Measurements from ENCODE around the gene ODF4.
"Not testable (repeated sequence)": the region's sequence is repeated elsewhere in the genome, so short reads cannot be mapped to it uniquely, and the experiment has no call there.

The ODF4 gene

DNA sequence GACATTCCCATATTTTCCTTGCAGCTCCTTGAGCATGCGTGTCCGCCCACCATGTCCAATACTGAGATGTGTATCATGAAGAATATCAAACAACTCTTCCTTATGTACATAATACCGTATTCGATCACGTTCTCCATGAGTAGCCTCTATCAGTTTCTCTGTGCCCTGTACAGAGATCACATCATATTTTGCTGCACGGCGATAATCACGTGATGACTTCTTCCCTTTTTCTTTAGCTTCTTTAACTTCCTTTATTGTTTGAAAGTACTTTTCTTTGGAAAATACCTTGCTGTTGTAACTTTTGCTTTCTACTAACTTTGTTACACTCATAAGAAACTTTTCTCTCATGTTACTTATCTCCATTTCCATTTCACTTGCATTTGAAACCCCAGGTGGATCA, 30.3 kb downstream of the ODF4 start:
- no peak for DNase-seq

DNA sequence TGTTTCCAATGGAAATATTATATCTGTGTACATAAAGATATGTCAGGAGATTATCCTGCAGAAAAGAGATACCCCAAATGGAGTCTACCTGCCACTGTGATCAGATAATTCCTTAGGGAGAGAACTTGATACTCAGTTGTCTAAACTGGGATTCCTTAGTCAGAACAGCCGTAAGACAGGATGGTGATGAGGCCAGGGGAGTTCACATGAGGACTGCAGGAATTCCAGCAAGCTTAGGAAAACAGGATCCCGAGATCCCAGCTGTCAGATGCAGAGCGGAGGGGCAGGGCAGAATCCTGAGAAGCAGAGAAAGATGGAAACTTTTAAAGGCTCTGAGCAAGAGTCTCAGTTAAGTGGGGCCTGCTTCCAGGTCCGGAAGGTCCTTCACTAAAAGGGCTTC, 32.1 kb downstream of the ODF4 start:
- no peak for DNase-seq

DNA sequence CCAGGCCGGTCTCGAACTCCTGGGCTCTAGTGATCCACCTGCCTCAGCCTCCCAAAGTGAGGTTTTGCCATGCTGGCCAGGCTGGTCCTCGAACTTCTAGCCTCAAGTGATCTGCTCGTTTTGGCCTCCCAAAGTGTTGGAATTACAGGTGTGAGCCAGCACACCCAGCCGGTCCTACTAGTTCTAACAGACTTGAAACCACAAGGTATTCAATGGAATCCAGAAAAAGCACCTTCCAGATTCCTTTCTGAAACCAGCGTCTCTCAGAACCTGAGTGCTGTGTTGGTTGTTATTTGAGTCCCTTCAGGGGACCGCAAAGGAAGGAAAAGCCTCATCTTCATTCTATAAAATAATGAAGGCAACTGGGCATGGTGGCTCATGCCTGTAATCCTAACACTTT, 32.8 kb downstream of the ODF4 start:
- DNase-seq: no peak

DNA sequence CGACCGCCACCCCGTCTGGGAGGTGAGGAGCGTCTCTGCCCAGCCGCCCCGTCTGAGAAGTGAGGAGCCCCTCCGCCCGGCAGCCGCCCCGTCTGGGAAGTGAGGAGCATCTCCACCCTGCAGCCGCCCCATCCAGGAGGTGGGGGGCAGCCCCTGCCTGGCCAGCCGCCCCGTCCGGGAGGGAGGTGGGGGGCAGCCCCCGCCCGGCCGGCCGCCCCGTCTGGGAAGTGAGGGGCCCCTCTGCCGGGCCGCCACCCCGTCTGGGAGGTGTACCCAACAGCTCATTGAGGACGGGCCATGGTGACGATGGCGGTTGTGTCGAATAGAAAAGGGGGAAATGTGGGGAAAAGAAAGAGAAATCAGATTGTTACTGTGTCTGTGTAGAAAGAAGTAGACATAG, 34.2 kb downstream of the ODF4 start:
- DNase-seq: not testable (repeated sequence)

DNA sequence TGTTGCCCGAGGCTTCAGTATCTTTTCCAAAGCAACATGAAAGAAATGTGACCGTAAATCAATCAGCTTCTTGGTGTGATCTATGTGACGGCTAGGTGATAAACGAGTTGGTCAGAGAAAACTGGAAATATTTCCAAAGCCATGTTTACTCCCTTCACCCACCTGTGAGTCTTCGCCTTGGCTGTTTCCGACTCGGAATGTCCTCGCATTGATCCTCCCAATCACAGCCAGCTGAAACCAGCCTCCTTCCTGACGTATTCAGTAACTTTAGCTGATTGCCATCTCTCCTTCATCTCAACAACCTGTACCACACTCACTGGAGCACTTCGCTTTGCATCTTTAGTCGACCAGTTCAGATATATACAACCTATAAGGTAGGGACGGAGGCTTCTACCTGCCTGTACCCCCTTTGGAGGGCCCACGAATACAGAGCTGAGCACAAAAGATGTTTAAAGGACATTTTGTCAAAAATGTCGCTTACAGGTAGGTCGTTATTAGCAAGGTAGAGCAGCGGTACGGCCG, 36.2 kb downstream of the ODF4 start:
- DNase-seq: no peak

DNA sequence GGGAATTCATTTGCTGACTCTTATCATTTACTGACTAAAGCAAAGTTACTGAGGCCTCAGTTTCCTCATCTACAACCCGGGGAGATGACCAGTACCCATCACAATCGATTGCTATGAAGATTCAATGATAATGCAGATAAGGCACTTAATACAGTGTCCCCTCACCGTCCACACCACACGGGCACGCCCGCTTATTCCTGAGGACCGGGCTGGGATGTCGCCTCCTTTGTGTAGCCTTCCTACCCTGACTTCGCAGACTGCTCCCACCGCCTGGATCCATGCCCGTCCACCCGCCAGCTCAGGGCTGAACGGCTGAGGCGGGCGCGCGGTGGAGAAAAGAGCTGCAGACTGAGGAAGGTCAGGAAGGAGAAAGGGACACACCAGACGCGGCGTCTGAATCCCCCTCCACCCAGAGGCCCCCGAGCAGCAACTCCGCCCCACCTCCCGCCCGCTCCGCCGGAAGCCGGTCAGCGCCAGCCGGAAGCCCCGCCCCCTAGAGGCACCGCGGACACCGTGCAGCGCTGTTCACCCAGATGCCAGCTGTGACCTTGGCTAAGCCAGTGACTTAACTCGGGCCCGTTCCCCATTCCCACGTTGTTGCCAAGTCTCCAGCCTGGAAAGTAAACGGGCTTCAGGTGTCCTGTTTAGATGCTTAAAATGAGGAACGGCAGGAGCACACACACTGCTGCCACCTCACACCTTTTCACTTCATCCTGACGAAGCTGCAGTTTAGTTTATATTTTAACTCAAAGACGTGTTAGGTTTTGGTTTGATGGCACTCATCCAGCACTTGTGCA, 36.8 kb downstream of the ODF4 start, which contains the start of gene KRABD2:
KRABD2 (minus strand) TSS at position 434 of the 797 bp plus-strand sequence.
- peak; percentile 83 to 91 for DNase-seq

DNA sequence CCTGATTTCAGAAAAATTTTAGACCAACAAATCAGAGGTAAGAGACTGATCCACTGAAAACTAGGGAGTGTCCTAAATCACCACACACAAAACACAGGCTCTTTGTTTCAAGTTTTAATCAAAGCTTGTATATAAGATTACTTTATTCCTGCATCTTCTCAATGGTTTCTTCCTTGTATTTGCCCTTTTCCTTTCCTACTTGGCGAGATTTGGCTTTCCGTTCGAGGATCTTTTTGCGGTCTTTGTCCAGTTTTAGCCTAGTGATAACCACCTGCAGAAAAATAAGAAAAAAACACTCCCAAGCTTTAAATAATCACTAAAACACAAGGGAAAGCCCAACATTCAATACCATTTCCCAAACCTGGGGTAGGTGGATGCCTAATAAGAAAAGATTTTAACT, 37.8 kb downstream of the ODF4 start:
- no peak for DNase-seq

DNA sequence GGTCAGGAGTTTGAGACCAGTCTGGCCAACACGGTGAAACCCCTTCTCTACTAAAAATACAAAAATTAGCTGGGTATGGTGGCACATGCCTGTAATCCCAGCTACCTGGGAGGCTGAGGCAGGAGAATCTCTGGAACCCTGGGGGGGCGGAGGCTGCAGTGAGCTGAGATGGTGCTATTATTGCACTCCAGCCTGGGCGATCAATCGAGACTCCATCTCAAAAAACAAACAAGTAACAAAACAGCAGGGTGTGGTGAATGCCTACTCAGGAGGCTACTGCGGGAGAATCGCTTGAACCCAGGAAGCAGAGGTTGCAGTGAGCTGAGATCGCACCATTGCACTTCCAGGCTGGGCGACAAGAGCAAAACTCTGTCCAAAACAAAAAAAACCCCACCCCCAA, 38.5 kb downstream of the ODF4 start:
- DNase-seq: not testable (repeated sequence)

DNA sequence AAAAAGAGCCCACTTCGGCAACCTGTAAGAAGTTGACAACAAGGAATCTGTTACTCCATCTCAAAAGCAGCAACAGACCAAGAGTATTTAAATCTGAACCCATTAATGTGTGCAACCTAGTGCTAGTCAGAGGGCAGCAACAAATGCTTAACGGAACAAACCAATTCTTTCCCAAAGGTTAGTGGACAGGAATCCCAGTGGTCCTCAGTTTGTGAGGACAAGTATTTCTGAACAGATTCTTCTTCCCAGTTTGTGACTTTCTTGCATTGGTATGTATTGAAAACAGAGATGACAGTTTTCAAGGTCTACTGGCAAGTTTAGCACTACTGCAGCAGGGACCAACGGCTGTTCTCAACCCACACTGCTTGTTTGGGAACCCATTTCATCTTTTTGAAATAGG, 40.4 kb downstream of the ODF4 start:
- DNase-seq: no peak

DNA sequence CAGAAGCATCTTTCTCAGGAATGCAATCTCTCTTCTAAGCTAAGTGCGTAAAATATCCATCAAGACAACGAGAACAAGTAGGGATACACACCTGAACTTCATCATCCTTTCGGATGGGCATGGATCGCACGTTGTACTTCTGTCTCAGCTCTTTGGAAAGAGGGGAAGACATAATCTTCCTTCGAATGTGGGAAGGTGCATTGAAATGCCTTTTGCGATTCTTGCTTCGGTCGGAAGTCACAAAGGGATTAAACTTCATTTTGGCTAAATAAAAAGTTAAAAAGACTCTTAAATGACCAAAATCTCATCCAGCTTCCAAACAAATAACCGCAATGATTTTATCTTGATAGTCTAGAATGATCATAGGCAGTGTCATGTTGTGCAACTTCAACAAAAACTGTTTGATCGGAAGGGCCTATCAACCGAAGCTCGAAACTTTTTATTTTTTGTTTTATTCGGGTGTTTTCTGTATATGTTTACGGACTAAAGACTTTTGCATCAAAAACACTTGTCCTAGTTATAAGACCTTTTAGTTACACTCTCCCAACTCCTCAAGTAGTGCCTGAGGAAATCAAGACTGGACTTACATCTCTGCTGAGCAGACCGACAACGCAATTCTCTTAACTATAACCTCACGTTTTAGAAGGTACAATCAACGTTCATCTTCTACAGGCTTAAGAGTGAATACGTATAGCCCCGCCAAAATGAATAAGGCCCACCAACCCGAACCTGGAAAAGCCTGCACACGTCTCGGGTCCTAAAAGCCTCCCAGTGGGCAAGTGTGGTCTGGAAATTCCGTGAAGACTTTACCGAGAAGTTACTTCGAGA, 42.6 kb downstream of the ODF4 start:
- DNase-seq: no peak

DNA sequence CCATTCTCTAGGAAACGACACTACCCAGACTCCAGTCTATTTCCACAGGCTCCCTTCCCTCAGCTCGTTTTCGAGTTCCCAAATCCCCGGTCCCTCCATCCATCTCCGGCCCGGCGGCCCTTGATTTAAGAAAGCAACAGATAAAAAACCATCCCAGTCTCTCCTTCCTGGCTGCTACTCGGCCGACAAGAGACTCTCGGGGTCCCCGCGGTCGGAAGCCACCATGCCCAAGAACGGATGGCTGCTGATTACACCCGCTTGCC, 43.2 kb downstream of the ODF4 start:
- no peak for DNase-seq

DNA sequence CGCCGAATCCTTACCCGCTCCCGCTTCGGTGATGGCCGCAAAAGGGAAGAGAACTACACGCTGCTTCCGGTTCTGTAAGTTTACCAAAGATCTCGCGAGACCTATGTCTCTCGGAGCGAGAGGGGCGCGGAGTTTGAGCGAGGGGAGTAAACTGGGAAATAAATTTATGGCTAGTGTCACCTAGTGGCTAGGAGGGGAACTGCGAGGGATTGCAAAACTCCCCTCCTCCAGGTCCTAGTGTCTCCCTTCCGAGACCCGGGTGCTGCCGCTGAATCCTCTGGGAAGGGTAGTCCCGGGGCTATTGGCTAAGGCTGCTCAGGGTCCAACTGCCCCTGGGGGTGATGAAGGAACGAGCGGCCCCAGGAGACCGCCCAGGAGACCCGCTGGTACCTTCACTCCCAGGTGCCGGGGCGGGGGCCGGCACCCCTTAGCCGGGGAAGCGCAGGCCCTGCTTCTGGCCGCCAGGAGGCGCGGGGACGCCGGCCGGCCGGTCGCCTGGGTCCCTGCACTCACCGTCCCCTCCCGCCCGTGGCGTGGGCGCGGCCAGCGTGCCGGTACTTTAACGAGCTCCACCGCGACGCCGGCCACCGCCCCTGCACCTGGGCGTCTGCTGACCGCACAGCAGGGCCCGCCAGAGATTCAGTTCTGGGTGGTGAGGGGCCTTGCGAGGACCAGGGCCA, 43.6 kb downstream of the ODF4 start, which contains the start of gene RPL26:
RPL26 (minus strand) TSS at position 51 of the 680 bp plus-strand sequence. CDS start 883 bp downstream, outside the sequence.
- DNase-seq: peak; percentile 87 to 95

DNA sequence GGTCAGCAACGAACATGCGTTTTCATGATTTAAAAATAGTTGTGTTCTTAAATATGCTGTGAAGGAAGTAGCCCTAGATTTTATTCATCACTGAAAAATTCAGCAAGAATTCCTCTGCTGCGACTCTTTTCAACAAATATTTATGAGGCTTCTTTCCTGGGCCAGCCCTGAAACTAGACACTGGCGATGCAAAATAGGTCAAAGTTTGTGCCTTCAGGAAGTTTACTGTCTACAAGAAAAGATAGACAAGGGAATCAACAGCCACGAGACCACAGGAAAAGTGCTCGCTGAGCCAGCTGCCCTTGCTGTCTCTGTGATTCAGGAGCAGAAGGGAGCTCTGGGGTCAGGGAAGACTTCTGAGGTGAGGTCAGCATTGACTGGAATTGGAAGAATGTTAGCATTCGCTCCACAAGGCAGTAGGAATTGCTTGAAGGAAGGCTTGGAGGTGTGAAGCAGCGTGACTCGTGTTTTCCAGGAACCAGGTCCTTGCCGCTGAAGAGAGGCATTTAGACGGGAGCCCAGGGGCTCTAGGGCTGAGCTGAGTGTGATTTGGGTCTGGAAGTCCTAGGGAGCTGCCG, 45.2 kb downstream of the ODF4 start:
- DNase-seq: no peak

DNA sequence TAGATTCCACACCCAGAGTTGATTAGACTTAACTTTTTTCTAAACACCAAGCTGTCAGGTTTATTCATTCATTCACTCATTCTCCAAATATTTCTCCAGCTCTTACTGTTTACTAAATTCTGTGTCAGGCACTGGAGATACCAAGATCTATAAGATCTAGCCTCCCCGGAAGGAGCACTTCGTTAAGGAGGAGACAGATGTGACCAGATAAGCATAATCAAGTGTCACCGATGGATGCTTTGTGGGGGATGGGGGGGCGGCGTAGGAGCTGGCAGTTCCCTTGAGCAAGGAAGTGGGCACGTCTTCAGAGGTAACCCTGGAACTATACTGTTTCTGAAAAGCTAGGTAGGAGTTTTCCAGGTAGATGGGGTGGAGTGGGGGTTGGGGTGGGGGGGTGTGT, 47.2 kb downstream of the ODF4 start:
- DNase-seq: no peak

DNA sequence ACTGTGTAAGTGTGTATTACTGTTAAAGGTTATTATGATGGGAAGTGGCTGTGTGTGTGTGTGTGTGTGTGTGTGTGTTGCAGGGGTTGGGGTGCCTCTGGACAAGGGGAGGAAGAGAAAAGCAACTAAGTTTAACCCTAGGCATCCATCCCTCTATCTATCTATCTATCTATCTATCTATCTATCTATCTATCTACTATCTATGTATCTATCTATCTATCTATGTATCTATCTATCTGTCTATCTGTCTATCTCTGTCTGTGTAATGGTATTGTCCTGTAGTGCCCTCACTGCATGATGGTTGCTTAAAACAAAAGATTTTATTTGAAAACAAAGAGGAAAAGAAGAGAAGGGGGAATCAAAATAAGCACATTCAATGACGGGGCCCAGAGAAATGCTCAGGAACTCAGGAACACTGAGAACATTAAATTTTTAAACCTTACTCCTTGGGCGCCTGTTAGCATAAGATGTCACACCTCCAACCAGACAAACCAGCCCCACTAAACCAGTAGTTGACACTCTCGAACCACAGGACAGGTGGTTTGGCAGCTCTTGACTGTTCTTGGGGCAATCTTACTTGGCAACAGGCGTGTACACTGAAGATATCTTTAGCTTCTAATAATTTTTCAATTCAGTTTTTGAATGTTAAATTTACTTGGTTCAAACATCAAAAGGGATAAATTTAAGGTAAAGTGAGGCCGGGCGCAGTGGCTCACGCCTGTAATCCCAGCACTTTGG, 48.4 kb downstream of the ODF4 start:
- DNase-seq: no peak

DNA sequence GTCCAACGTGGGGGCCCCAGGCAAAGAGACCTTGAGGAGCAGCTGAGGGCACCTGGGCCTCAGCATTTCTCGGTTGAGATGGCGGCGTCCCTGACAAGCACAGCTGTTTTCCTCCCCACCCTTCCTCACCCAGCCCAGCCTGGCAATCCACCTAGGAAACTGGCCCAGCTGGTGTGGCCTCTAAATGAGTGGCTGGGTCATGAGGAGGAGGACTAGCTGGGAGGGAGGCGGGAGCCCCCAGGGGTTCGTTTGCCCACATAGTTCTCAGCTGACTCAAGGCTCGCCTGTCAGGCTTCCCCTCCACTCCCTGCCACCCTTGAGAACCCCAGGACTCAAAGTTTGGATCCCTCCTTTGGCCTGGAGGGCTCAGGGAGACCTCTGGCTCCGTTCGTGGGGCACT, 52.1 kb downstream of the ODF4 start:
- DNase-seq: no peak

DNA sequence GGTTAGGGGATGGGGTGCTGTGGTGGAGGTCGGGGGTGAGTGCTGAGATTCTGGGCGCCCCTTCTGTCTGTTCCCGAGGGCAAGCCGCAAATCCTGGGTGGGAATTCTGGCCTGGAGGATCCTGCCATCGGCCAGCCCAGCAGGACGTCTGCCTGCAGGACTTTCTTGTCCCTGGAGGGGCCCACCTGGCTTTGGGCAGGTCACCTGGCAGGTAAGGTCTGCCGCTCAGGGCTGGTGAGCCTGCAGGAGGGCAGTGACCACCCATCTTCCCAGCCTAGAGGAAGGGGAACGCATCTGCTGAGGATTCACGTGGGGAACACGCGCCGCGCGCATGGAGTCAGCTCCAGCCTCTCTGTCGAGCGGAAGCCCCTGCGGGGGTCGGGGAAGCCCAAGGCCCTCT, 52.6 kb downstream of the ODF4 start:
- no peak for DNase-seq

DNA sequence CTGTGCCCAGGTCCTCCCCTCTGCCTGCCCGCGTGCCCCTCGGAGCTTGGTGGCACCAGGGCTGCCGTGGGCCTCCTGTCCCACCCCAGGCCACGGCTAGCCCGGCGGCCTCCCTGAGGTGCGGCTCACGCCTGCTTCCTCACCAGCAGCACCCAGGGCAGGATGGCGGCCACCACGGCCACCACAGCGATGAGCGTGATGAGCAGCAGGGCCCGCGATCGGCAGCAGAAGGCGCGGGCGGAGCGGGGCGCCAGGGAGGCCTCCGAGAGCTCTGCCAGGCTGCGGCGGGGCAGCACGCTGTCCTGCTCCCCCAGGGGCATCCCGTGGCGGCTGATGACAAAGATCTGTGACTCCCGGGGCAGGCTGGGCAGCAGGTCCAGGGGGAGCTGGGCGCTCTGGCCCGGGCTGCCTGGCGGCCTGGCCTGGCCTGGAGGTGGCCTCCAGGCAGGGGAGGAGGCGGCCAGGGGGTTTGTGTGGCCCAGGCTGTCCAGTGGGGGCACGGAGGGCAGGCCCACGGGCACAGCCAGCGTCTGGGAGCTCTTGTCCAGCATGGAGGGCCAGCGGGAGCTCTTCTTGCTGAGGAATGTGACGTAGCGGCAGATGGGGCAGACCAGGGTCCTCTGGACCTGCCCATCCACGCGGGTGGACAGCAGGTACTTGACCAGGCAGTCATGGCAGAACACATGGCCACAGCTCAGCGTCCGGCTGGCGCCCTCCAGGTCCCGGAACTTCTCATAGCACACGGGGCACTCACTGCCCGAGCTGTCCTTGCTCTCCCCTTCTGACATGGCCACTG, 53.2 kb downstream of the ODF4 start:
- no peak for DNase-seq

DNA sequence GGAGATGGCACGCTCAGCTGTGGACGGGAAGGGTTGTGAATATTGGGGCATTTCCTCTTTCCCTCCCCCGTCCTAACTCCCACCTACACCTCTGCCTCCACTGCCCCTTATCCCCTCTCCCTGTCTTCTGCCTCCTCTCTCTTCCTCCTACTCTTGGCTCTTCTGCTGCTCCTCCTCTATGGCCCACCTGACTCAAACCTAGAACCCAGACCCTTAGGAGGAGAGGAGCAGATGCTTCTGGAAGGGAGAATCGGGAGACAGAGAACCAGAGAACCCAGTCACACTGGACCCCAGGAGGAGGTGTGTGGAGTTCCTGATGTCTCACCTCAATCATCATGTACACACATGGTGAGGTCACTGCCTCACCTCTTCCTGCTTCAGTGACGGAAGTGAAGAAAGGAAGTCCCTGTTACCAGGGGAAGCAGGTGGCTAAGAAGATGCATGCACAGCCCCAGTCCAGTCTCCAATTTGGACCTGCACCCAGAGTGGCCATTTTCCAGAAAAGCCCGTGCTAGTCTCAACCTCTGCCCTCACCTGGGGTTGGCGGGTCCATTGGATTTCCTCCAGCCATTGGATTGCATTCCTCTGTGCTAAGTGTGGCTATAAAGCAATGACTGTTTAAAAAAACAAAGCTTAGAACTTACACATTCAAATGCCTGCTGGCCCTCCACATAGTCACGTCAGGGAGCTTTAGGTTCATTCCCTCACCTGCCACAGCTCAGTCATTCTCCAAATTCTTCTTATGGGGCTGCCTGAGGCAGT, 54.0 kb downstream of the ODF4 start:
- peak in 1 of 2 experiments; percentile 42 for DNase-seq

DNA sequence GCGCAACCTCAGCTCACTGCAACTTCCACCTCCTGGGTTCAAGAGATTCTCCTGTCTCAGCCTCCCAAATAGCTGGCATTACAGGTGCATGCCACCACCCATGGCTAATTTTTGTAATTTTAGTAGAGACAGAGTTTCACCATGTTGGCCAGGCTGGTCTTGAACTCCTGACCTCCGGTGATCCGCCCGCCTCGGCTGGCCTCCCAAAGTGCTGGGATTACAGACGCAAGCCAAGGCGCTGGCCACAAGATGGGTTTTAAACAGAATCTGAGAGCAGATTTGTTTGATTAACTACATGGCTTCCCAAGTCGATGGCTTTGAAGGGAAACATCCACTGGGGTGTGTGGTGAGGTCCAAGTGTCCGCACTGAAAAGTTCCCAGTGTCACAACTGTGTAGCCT, 54.9 kb downstream of the ODF4 start:
- DNase-seq: not testable (repeated sequence)

All from stimulated activated CD4-positive, alpha-beta T cell treated with anti-CD3 and anti-CD28 coated beads, Interleukin-4, amount 100 ng/mL, for 4 hours (primary cell).